Gastroesophageal sphincter (tissue), 3 donors: Measurements from ENCODE around the gene LYPD1.

ENCODE experiments used
- EP300 ChIP-seq: sonication (generic); formaldehyde crosslinking; IDR thresholded peaks from one replicate; pipeline ENCODE4 v1.6.1; 2017; ENCODE audit warnings: antibody characterized with exemption, mild to moderate bottlenecking
- TF ChIP-seq, protein P1 (sequence below), 4 experiments: fragments of 200-600 bp in 2 of 4; fragments of 450-650 bp in 2 of 4; sonication (generic) in 1 of 4; IDR thresholded peaks; one replicate each; pipeline ENCODE4 v1.5.1; 2017 to 2019; ENCODE audit warnings: antibody characterized with exemption in 4 of 4, mild to moderate bottlenecking in 2 of 4, moderate library complexity in 2 of 4

DNA sequence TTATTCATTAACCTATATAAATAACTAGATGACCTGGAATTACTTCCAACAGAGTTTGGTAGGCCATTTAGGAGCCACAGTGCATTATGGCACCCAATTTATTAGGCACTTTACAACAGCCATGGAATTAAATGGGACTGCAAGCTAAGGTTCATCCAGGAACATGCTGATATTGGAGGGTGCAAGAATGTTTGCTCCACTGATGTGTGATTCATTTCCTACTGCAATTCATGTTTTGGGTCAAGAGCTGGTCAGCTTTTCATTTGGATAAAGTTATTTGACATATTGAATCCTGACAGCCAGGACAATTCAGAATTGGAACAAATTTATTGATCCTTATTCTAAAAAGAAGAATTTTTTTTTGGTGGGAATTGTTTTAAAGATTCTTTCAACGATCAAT lies 11.8 kb upstream of the LYPD1 start:
- TF ChIP-seq, protein P1, sequence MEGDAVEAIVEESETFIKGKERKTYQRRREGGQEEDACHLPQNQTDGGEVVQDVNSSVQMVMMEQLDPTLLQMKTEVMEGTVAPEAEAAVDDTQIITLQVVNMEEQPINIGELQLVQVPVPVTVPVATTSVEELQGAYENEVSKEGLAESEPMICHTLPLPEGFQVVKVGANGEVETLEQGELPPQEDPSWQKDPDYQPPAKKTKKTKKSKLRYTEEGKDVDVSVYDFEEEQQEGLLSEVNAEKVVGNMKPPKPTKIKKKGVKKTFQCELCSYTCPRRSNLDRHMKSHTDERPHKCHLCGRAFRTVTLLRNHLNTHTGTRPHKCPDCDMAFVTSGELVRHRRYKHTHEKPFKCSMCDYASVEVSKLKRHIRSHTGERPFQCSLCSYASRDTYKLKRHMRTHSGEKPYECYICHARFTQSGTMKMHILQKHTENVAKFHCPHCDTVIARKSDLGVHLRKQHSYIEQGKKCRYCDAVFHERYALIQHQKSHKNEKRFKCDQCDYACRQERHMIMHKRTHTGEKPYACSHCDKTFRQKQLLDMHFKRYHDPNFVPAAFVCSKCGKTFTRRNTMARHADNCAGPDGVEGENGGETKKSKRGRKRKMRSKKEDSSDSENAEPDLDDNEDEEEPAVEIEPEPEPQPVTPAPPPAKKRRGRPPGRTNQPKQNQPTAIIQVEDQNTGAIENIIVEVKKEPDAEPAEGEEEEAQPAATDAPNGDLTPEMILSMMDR (IDR thresholded peaks at IDR 0.05), result no peak
- TF ChIP-seq EP300, result no peak
